GM03348 (cell line): ENCODE results near the gene HES7.
"Not testable (repeated sequence)": the region's sequence is repeated elsewhere in the genome, so short reads cannot be mapped to it uniquely, and the experiment has no call there.

ENCODE experiments used
- DNase-seq: peaks from one replicate; pipeline ENCODE4 v3.0.0; 2012; ENCODE audit warnings: low spot score

The HES7 gene

GRCh38 chr17:8122422-8122923 lies 1.4 kb downstream of the HES7 start:
- peak; percentile 49 for DNase-seq

- peak; percentile 72 for DNase-seq
Measured at GRCh38 chr17:8121681-8122421, 2.1 kb downstream of the HES7 start.

GRCh38 chr17:8121407-8121680 lies 2.6 kb downstream of the HES7 start:
- DNase-seq: no peak

GRCh38 chr17:8120520-8121406 lies 3.1 kb downstream of the HES7 start:
- peak; percentile 65 for DNase-seq

GRCh38 chr17:8119581-8120519 lies 4.1 kb downstream of the HES7 start:
- peak; percentile 48 for DNase-seq

- peak; percentile 92 for DNase-seq
Measured at GRCh38 chr17:8118769-8119580, 4.9 kb downstream of the HES7 start.

GRCh38 chr17:8117980-8118768 lies 5.7 kb downstream of the HES7 start, which contains the start of gene ALOXE3:
Gene ALOXE3 (minus strand): TSS chr17:8118514. CDS start chr17:8117990, 524 bp downstream.
- DNase-seq: peak; percentile 76

- no peak for DNase-seq
Measured at GRCh38 chr17:8117367-8117979, 6.4 kb downstream of the HES7 start.

GRCh38 chr17:8116776-8117175 lies 7.1 kb downstream of the HES7 start:
- DNase-seq: no peak

GRCh38 chr17:8110907-8111306 lies 13.0 kb downstream of the HES7 start:
- no peak for DNase-seq

GRCh38 chr17:8110456-8110804 lies 13.5 kb downstream of the HES7 start:
- DNase-seq: no peak

GRCh38 chr17:8109661-8110455 lies 14.0 kb downstream of the HES7 start:
- DNase-seq: peak; percentile 68

- DNase-seq: no peak
Measured at GRCh38 chr17:8108972-8109660, 14.8 kb downstream of the HES7 start.

GRCh38 chr17:8106980-8107379 lies 16.9 kb downstream of the HES7 start:
- DNase-seq: not testable (repeated sequence)

- DNase-seq: peak; percentile 58
Measured at GRCh38 chr17:8105957-8106398, 17.9 kb downstream of the HES7 start.

GRCh38 chr17:8104911-8105310 lies 19.0 kb downstream of the HES7 start:
- DNase-seq: no peak

- no peak for DNase-seq
Measured at GRCh38 chr17:8103549-8103948, 20.4 kb downstream of the HES7 start.

- DNase-seq: no peak
Measured at GRCh38 chr17:8101721-8102120, 22.2 kb downstream of the HES7 start.
